ENCODE data around the gene GPR173. TPM values are rescaled to one million over a fixed set of nuclear protein-coding genes. Genes with fewer than 3 reads are reported as not detected.

Gene GPR173
- total RNA-seq, 1 experiment from 2014 or later: 5.3 TPM

- TF ChIP-seq EZH2 (IDR thresholded peaks at IDR 0.05; ENCODE audit: borderline replicate concordance, low read depth, low read length, poor library complexity, severe bottlenecking): no peak
- no peak for TF ChIP-seq CTCF (conservative IDR thresholded peaks at IDR 0.05; ENCODE audit: low read depth, low read length)
- CTCF ChIA-PET: no interaction called here
- Histone ChIP-seq H3K9me3 (ENCODE audit: low read depth, low read length, poor library complexity, severe bottlenecking) (no peaks in the 10 kb centered on the region), H3K27ac (ENCODE audit: low read depth, low read length, poor library complexity, severe bottlenecking) (no peak overlapping the region), H3K27me3 (replicated peaks; ENCODE audit: insufficient read depth, low read depth, low read length, poor library complexity) (no peaks in the 10 kb centered on the region), H3K36me3 (ENCODE audit: insufficient read depth, low read length, poor library complexity, severe bottlenecking) (no peaks in the 10 kb centered on the region), H3K4me3 (ENCODE audit: low read depth, low read length, poor library complexity, severe bottlenecking) (no peak overlapping the region), H3K4me1 (ENCODE audit: insufficient read depth, low read length, poor library complexity, severe bottlenecking) (no peaks in the 10 kb centered on the region)
- intact Hi-C loops (cut with micrococcal nuclease; ENCODE audit: unreplicated experiment): no loop called here
- POLR2A ChIA-PET (ENCODE audit: low non-redundant PET): interaction anchor here (0.5 kb wide), 1 partner anchor 42 kb away, joined by 3 read pairs; no protein-coding TSS in a partner anchor
- no peak for DNase-seq (ENCODE audit: low spot score)
- BruUV-seq (replicated peaks): no TSS peak
Measured at GRCh38 chrX:53050841-53051240, 2.3 kb downstream of the GPR173 start.

- TF ChIP-seq EZH2 (IDR thresholded peaks at IDR 0.05; ENCODE audit: borderline replicate concordance, low read depth, low read length, poor library complexity, severe bottlenecking) (no peak), CTCF (conservative IDR thresholded peaks at IDR 0.05; ENCODE audit: low read depth, low read length) (no peak)
- no peak for DNase-seq (ENCODE audit: low spot score)
- ChIA-PET POLR2A (ENCODE audit: low non-redundant PET) (no interaction called here), CTCF (no interaction called here)
- Histone ChIP-seq H3K9me3 (ENCODE audit: low read depth, low read length, poor library complexity, severe bottlenecking) (no peaks in the 10 kb centered on the region), H3K36me3 (ENCODE audit: insufficient read depth, low read length, poor library complexity, severe bottlenecking) (no peaks in the 10 kb centered on the region), H3K4me1 (ENCODE audit: insufficient read depth, low read length, poor library complexity, severe bottlenecking) (no peaks in the 10 kb centered on the region), H3K4me3 (ENCODE audit: low read depth, low read length, poor library complexity, severe bottlenecking) (no peak overlapping the region), H3K27me3 (replicated peaks; ENCODE audit: insufficient read depth, low read depth, low read length, poor library complexity) (no peaks in the 10 kb centered on the region), H3K27ac (ENCODE audit: low read depth, low read length, poor library complexity, severe bottlenecking) (no peak overlapping the region)
- no TSS peak for BruUV-seq (replicated peaks)
- intact Hi-C loops (cut with micrococcal nuclease; ENCODE audit: unreplicated experiment): no loop called here
Measured at GRCh38 chrX:53055244-53055849, 6.8 kb downstream of the GPR173 start.

GRCh38 chrX:53056292-53056691 lies 7.7 kb downstream of the GPR173 start:
- TF ChIP-seq CTCF (conservative IDR thresholded peaks at IDR 0.05; ENCODE audit: low read depth, low read length) (no peak), EZH2 (IDR thresholded peaks at IDR 0.05; ENCODE audit: borderline replicate concordance, low read depth, low read length, poor library complexity, severe bottlenecking) (no peak)
- no TSS peak for BruUV-seq (replicated peaks)
- no peaks in the 10 kb centered on the region for H3K9me3 ChIP-seq (ENCODE audit: low read depth, low read length, poor library complexity, severe bottlenecking)
- ChIA-PET POLR2A (ENCODE audit: low non-redundant PET) (no interaction called here), CTCF (no interaction called here)
- no peak overlapping the region for H3K4me3 ChIP-seq (ENCODE audit: low read depth, low read length, poor library complexity, severe bottlenecking)
- H3K27me3 ChIP-seq (replicated peaks; ENCODE audit: insufficient read depth, low read depth, low read length, poor library complexity): no peaks in the 10 kb centered on the region
- no peaks in the 10 kb centered on the region for H3K4me1 ChIP-seq (ENCODE audit: insufficient read depth, low read length, poor library complexity, severe bottlenecking)
- DNase-seq (ENCODE audit: low spot score): no peak
- no peak overlapping the region for H3K27ac ChIP-seq (ENCODE audit: low read depth, low read length, poor library complexity, severe bottlenecking)
- intact Hi-C loops (cut with micrococcal nuclease; ENCODE audit: unreplicated experiment): no loop called here
- no peaks in the 10 kb centered on the region for H3K36me3 ChIP-seq (ENCODE audit: insufficient read depth, low read length, poor library complexity, severe bottlenecking)
